ENCODE data around the gene ARHGAP24. TPM values are rescaled to one million over a fixed set of nuclear protein-coding genes. Genes with fewer than 3 reads are reported as not detected.

The ARHGAP24 gene
- total and polyA plus RNA-seq, 8 donors, result 10.5 to 34.7 (median 17.1) TPM

- no peak for TF ChIP-seq CTCF (IDR thresholded peaks at IDR 0.05)
- no peak for FAIRE-seq
- Histone ChIP-seq H3K27ac (no peak overlapping the region), H3K4me1 (no peaks in the 10 kb centered on the region), H3K27me3 (no peaks in the 10 kb centered on the region), H3K9me3 (no peaks in the 10 kb centered on the region), H3K36me3 (no peaks in the 10 kb centered on the region), H3K4me3 (no peak overlapping the region)
- WGBS, 2 donors, result 80 to 86% methylated on average over 3 of the region's 3 CpGs
- DNase-seq, result no peak
- intact Hi-C loops (cut with DNase I), result loop anchor here in 1 of 3 donors (10.0 kb wide), 1 partner anchor 138 kb away; no protein-coding TSS in a partner anchor
- no peak for ATAC-seq
Measured at GRCh38 chr4:85952972-85953650, 478.2 kb downstream of the ARHGAP24 start.

- Histone ChIP-seq H3K4me1 (no peaks in the 10 kb centered on the region), H3K4me3 (no peak overlapping the region), H3K27me3 (no peaks in the 10 kb centered on the region), H3K27ac (no peak overlapping the region), H3K9me3 (no peaks in the 10 kb centered on the region), H3K36me3 (no peaks in the 10 kb centered on the region)
- FAIRE-seq, result no peak
- intact Hi-C loops (cut with DNase I), result loop anchor here in 1 of 3 donors (10.0 kb wide), 1 partner anchor 139 kb away; no protein-coding TSS in a partner anchor
- no peak for DNase-seq
- peak in 3 of 4 donors; percentile 20 to 55 (median 35) for ATAC-seq
- no peak for TF ChIP-seq CTCF (IDR thresholded peaks at IDR 0.05)
- WGBS, 2 donors, result 92 to 95% methylated on average over 3 of the region's 3 CpGs
Measured at GRCh38 chr4:85953651-85954018, 478.7 kb downstream of the ARHGAP24 start.

GRCh38 chr4:85955620-85956292 is 480.8 kb downstream of the ARHGAP24 start:
- FAIRE-seq (no peak), ATAC-seq (no peak), DNase-seq (no peak)
- no peaks in the 10 kb centered on the region for H3K4me1 ChIP-seq
- H3K4me3 ChIP-seq, result no peak overlapping the region
- no peaks in the 10 kb centered on the region for H3K27me3 ChIP-seq
- no peaks in the 10 kb centered on the region for H3K36me3 ChIP-seq
- H3K27ac ChIP-seq, result no peak overlapping the region
- no peaks in the 10 kb centered on the region for H3K9me3 ChIP-seq
- intact Hi-C loops (cut with DNase I), result loop anchor here in 1 of 3 donors (10.0 kb wide), 1 partner anchor 141 kb away; no protein-coding TSS in a partner anchor
- no peak for TF ChIP-seq CTCF (IDR thresholded peaks at IDR 0.05)

GRCh38 chr4:85956293-85956945 is 481.5 kb downstream of the ARHGAP24 start:
- ATAC-seq (no peak), DNase-seq (no peak), FAIRE-seq (no peak)
- H3K4me3 ChIP-seq, result no peak overlapping the region
- H3K27me3 ChIP-seq, result no peaks in the 10 kb centered on the region
- TF ChIP-seq CTCF (IDR thresholded peaks at IDR 0.05), result no peak
- H3K36me3 ChIP-seq, result no peaks in the 10 kb centered on the region
- no peaks in the 10 kb centered on the region for H3K9me3 ChIP-seq
- no peak overlapping the region for H3K27ac ChIP-seq
- 97 to 98% methylated on average over 17 of the region's 17 CpGs for WGBS, 2 donors
- no peaks in the 10 kb centered on the region for H3K4me1 ChIP-seq
- intact Hi-C loops (cut with DNase I), result loop anchor here in 1 of 3 donors (10.0 kb wide), 1 partner anchor 142 kb away; no protein-coding TSS in a partner anchor
